NCI-H526 treated with DMSO at 0.1 percent for 48 hours (cell line): ENCODE data around the gene SPPL2B.

Experiments used
- DNase-seq: peaks from one replicate; lab custom pipeline; 2025; lab: John Stamatoyannopoulos, UW

Gene SPPL2B

DNA sequence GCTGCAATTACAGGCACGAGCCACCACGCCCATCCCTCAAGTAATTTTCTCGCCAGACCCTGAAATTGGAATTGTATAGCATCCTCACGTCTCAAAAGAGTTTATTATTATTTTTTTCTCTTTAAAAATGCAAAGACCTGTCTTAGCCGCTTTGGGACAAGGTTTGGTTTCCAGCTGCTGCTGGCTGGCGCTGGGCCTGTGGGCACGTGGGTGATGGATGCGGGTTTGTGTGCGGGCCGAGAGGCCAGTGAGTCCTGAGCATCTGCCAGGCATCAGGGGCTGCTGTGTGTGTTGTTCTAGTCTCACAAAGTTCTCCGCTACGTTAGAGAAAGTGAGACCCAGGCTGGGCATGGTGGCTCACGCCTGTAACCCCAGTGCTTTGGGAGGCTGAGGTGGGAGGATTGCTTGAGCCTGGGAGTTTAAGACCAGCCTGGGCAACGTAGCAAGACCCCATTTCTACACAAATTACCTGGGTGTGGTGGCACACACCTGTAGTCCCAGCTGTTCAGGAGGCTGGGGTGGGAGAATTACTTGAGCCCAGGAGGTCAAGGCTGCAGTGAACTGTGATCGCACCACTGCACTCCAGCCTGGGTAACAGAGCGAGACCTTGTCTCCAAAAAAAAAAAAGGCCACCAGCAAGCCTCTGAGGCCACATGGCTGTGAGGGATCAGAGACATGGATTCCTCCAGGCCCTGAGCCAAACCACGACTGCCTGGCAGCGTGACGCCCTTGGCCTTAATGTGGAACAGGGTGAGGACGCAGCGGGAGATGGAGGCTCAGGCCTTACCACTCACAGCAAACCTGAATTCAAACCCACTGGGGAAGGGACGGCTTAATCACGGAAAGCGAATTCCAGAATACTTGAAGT lies 26.9 kb downstream of the SPPL2B start:
- DNase-seq = no peak

DNA sequence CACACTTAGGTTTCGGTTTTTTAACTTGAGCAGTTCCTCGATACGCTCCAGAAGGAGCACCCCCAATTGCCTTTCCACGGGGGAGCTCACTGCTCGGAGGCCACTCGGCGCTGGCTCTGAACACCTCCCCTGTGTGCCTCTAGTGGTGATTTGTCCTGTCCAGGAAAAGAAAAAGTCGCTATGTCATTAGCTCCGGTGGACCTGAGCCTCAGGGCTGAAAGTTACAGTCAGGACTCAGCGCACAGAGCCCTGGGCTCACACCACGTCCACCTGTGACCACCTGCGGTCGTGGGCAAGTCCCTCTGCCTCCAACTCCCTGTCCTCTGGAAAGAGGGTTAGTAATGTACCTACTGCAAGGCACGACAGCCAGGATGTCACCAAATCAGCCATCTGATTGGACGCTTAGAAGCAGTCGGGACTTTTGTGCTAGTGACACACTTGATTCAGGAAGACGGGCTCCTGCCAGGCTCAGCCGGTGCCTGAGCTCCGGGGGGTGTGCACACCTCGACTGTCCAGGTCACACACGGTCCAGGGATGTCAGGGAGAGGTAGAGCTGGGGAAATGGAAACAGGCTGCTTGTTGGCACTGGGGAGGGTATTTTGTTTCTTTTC lies 27.7 kb downstream of the SPPL2B start:
- no peak for DNase-seq

DNA sequence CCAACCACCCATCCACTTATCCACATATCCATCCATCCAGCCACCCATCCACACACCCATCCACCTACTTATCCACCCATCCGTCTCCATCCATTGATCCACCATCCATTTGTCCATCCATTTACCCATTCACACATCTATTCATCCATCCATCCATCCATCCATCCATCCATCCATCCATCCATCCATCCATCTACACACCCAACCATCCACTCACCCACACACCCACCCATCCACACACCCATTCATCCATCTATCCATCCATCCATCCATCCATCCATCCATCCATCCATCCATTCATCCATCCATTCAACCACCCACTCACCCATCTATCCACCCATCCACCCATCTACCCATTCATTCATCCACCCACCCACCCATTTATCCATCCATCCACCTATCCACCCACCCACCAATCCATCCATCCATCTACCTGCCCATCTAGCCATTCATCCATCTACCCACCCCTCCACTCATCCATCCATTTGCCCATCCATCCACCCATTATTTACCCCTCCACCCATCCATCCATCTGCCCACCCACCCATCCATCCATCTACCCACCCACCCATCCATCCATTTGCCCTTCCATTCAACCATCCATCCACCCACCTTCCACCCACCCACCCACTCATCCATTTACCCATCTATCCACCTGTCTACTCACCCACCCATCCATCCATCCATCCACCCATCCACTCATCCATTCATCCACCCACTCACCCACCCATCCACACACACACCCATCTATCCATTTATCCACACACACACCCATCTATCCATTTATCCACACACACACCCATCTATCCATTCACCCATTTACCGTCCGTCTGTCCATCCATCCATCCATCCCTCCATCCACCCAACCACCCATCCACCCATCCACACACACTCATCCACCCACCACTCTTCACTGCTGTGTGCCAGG lies 29.1 kb downstream of the SPPL2B start:
- DNase-seq = no peak

DNA sequence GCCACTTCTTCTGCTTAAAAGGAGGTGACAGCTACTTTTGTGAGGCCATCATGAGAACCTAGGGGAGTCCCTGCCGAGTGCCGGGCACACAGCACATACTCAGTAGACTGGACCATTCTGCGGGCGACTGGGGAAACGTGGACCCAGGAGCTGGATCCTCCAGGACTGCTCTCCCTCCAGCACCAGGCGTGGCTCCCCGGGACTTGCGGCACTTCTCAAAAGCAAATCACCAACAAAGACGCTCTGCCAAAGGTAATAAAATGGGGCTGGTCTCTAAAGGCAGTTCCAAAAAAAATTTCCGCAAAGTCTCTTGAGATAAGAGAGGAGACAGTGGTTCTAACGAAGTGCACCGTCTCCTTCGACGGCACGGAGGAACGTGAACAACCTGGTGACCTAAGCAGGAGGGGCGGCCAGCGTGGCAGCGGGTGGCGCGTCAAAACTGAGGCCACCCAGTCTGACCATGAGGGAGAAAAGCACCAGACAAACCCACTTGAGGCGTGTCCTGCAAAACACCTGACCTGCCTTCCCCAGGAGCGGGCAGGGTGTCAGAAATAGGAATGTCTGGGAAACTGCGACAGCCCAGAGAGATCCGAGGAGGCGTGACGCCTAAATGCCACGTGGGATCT lies 30.2 kb downstream of the SPPL2B start:
- no peak for DNase-seq

DNA sequence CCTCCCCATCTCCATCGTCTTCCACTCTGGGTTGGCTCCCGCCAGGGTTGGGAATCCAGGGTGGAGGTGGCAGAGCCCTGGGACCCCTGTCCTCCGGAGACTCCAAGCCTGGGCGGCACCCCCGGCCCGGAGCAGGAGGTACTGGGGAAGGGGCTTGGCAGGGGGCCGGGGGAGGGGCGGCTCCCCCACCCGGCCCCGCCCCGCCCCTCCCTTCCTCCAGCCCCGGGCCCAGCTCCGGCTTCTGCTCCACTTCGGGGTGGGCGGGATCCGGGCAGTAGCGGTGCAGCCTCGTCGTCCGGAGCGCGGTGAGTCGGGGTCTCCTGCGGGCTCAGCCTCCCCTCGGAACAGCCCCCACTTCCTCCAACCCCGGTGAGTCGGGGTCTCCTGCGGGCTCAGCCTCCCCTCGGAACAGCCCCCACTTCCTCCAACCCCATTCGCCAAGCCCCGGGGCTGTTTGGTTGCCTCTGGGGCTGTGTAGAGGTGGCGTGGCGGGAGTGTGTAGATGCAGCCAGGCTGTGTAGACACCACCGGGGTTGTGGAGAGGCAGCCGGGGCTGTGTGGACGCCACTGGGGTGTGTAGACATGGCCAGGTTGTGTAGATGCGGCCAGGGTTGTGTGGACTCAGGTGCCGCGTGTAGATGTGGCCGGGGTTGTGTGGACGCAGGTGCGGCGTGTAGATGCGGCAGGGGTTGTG lies 31.7 kb downstream of the SPPL2B start, which contains the start of gene TMPRSS9:
TSS of gene TMPRSS9 (plus strand) at position 274 of the 694 bp plus-strand sequence. CDS start 29,521 bp downstream, outside the sequence.
- DNase-seq = no peak

DNA sequence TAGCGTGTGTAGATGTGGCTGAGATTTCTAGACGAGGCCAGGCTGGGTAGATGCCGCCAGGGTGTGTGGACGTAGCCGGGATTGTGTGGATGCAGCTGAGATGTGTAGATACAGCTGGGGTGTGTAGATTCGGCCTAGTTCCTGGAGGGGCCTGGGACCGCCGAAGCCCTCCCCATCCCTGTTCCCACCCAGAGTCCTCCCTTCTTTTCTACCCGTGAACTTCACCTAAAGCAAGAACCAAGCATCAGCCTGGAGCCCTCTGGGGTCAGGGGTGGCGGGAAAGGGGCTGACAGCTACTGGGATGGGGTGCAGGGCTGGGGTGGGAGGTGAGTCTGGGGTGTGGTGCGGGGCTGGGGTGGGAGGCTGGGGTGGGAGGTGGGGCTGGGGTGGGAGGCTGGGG lies 32.3 kb downstream of the SPPL2B start:
- DNase-seq = no peak

DNA sequence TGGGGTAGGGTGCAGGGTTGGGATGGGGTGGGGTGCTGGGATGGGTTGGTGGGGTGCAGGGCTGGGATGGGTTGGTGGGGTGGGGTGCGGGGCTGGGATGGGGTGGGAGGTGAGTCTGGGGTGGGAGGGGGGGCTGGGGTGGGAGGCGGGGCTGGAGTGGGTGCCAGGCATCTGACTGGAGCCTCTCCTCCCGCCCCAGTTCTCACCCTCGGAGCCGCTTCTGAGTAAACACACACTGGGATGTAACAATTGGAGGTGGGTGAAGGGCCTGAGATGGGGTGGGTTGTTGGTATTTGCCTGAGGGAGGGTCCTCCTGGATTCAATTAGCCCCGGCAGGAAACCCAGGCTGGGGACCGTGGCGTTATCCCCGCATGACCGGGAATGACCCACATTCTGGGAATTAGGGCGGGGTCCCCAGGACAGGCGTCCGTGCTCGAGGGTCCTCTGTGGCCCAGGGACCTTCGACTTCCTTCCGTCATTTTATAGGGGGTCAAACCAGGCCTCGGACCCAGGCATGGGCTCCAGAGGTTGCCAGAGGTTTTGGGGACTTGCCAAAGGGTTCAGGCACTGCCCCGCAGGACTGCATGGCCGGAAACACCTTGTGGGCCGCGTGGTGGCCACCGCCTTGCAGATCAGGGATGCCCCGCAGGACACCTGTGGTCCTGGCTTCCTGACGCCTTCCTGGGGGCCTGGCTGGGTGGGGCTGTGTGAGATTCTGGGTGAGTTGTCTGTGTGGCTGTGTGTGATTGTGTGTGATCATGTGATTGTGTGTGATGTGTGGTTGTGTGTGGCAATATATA lies 33.0 kb downstream of the SPPL2B start:
- DNase-seq = no peak

DNA sequence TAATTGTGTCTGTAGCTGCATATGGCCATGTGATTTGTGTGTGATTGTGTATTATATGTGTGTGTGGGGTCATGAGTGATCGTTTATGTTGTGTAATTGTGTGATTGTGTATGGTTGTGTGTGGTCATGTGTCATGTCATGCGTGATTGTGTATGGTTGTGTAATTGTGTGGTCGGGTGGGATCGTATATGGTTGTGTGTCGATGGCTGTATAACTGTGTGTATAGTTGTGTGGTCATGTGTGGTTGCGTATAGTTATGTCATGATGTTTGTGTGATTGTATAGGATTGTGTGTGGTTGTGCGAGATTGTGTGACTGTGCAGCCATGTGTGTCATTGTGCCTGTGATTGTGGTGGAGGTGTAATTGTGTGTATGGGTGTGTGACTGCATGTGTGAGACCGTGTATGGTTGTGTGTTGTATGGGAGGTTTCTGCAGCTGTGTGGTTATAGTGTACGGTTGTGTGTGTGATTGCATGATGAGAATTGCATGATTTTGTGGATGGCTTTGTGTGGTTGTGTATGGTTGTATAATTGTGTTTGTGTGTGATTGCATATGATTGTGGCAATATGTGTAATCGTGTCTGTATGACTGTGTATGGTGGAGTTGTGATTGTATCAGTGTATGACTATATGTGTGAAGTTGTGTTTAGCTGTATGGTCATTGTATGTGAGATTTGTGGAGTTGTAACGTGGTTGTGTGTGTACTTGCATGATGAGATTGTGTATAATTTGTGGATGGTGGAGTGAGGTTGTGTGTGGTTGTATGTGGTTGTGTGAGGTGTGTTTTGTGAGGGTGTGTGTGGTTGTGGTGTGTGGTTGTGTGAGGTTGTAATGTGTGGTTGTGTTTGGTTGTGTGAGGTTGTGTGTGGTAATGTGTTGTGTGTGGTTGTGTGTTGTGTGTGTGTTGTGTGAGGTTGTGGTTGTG lies 33.8 kb downstream of the SPPL2B start:
- no peak for DNase-seq

DNA sequence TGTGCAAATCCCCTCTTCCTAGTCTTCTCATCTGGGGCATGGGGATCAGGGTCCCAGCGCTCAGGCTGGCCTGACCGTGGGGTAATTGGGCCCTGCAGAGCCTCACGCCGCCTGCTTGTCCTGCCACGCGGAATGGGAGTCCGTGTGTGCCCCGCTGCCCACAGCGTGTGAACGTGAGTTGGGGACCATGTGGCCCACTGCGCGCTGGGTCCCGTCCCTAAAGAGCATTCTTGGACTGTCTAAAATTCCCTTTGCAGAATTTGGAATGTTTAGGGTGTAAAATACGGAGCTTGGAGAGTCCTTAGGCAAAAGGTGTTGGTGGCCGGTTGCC lies 34.5 kb downstream of the SPPL2B start:
- DNase-seq = no peak

DNA sequence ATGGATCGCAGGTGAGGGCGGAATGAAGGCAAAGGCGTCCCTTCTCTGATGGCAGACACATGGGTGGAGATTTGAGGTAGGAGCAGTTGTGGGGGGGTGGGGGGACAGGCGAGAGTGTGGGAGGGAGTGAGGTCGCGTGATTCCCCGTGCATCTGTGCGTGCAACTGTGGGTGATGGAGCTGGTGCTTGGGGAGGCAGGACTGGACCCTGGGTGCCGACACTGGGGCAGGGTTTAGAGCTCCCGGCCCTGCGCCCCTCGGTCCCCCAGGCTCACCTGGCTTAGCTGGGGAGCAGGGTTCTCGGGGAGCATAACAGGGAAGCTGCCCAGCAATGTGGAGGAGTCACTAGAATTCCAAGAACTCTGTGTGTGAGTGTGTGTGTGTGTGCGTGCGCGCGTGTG lies 34.9 kb downstream of the SPPL2B start:
- no peak for DNase-seq

DNA sequence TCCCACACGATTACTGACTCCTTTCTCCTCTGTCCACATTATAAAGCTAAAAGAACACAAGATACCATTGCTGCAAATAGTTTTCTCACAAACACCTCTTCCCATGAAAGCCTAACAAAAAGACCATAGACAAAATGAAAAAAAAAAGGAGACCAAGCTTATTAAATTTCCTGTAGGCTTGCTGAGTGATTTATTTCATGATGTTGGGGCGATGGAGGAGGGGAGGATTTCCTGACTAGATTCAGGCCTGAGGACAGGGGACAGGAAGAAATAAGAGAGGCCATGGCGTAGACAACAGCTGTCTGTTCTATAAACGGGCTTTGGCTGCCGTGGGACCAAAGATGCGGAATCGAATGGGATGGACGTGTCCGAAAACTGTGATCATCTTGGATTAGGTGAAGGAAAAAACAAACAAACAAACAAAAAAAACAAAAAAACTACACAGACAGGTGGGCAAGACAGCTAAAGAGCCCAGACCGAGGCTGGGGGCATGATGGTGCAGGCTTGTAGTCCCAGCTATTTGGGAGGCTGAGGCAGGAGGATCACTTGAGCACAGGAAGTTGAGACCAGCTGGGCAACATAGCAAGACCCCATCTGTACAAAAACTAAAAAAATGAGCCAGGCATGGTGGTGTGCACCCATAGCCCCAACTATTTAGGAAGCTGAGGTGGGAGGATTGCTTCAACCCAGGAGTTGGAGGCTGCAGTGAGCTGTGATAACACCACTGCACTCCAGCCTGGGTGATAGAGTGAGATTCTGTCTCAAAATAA lies 36.9 kb downstream of the SPPL2B start:
- no peak for DNase-seq

DNA sequence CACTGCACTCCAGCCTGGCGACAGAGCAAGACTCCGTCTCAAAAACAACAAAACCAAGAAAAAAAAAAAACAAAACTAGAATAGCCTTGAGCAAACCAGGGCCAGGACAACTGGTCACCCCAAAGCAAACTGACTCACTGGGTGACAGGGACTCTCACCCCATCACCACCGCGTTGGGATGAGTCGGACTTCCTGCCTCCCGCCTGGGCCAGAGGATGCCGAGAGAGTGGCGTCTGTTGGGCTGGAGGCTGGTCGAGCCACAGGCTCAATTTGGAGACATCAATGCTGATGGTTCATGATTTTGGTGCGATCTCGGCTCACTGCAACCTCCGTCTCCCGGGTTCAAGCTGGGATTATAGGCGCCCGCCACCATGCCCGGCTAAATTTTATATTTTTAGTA lies 43.2 kb downstream of the SPPL2B start:
- DNase-seq = no peak

DNA sequence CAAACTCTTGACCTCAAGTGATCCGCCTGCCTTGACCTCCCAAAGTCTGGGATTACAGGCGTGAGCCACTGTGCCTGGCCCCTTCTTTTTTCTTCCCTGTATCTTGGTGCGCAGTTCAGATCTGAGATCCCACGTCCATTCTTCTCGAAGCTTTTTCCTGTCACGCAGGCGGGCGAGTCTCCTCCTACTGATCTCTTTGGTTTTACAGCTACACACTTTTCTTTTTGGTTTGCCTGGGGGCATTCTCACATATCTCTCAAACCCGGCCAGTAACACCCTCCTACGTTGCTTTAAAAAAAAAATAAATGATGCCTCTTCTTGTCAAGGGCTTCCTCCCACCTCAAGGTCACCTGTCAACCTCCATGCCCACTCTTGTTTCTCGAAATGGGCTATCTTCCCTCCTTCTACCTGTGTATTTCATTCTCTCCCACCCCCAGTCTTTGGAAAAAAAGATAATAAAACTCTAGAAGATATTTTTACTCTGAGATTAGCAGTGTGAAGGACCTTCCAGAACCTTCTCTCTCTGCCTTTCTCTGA lies 43.7 kb downstream of the SPPL2B start:
- no peak for DNase-seq

DNA sequence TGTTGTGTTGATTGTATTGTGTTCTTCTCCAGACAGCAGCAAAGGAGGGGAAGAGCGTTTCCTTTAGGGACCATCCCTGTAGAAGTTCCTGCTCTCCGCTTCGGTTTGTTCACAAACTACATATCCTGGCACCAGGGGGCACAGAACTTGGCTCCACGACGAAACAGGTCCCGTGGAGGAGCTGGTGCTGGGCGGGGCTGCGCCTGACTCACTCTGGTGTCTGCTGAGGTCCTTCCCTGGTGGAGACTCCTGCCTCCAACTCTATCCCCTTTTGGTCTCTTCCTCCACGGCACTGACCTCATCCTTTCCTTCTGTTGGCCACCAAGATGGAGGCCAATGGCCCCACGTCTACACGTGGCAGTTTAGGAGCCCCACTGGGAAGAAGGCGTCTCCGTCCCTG lies 46.3 kb downstream of the SPPL2B start:
- no peak for DNase-seq

DNA sequence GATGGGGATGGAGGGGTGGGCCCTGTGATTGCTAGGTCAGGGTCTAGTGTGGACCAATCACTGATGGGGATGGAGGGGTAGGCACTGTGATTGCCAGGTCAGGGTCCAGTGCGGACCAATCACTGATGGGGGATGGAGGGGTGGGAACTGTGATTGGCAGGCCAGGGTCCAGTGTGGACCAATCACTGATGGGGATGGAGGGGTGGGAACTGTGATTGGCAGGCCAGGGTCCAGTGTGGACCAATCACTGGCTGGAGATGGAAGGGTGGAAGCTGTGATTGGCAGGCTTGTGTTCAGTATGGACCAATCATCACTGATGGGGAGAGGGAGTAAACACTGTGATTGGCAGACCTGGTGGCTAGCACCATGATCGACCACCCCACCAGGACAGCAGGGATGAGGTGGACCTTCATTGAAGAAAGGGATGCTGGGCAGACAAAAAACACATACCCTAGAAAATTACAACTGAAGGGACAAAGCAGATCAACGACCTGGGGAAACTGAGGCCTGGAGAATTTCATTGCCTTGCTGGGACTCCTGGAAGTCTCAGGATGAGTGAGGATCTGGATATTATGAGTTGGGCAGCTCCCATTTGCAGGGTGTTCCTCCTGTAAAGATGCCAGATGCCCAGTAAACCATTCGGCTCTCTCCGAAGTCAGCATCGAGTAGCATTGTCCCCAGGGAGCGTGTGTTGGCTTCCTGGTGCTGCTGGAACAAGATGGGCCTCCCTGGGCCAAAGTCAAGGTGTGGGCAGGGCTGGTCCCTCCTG lies 47.1 kb downstream of the SPPL2B start:
- DNase-seq = no peak

DNA sequence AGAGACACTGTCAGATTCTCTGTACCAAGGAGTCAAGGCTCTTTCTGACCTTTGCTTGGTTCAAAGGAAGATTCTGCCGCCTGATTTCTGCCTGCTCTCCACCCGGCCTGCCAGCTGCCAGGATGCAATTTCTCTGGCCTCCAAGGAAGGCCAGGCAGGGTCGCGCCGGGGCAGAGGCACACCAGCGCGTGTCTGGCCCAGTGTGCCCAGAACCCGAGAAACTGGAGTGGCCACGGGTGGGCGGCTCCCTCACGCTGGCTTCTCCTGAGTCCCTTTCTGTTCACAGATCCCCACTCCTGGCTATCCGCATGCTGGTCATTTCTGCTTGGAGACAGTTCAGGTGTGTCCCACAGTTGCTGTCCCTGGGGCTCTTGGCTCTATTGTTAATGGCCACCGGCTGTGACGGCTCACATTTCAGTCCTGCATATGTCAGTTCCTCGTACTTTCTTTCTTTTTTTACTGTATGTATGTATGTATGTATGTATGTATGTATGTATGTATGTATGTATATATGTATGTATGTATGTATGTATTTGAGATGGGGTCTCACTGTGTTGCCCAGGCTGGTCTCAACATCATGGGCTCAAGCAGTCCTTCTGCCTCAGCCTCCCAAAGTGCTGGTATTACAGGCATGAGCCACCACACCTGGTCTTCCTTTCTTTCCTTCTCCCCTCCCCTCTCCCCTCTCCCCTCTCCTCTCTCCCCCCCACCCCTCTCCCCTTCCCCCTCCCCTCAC lies 48.5 kb downstream of the SPPL2B start:
- DNase-seq = no peak

DNA sequence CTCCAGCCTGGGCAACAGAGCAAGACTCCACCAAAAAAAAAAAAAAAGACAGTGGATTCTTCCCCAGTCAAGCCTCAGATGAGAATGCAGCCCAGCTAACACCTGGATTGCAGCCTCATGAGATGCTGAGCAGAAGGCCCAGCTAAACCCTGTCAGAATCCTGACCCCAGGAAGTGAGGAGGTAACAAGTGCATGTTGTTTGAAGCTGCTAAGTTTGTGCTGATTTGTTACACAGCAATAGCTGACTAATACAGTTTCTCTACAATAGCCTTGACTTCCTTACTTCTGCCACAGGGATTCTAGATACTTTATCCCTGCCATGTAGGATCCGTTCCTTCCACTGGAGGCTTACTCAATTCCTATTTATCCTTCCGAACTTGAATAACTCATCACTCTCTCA lies 52.1 kb downstream of the SPPL2B start:
- no peak for DNase-seq
